Body of pancreas (tissue), 4 donors: ENCODE results near the gene KLHL22. TPM values are rescaled to one million over a fixed set of nuclear protein-coding genes. Genes with fewer than 3 reads are reported as not detected.
A peak's percentile ranks its signal among the peaks of the same experiment; 100 is the strongest.
"Not testable (repeated sequence)": the region's sequence is repeated elsewhere in the genome, so short reads cannot be mapped to it uniquely, and the experiment has no call there.

ENCODE experiments used
- ATAC-seq: fragments of 150-250 bp; one replicate; pipeline ENCODE4 v1.9.1; 2016
- DNase-seq, 4 donors: peaks; one replicate each; pipeline ENCODE4 v3.0.0-alpha.2; 2019
- H3K27ac ChIP-seq, 4 donors: fragments of 200-600 bp; sonication (generic); 1 replicate in 3 of 4; 2 replicates in 1 of 4; pipeline versions ENCODE4 v1.5.1 to v1.6.1; 2016 to 2019; ENCODE audit warnings: mild to moderate bottlenecking in 1 of 4, mixed read lengths in 1 of 4, moderate library complexity in 1 of 4
- H3K27me3 ChIP-seq, 2 donors: fragments of 200-600 bp; sonication (generic); one replicate each; pipeline ENCODE4 v1.6.0; 2016; ENCODE audit warnings: mild to moderate bottlenecking in 1 of 2
- H3K36me3 ChIP-seq, 2 donors: fragments of 200-600 bp; sonication (generic); replicated peaks in 1 of 2; 2 replicates each; pipeline ENCODE4 v1.5.1; 2016; ENCODE audit warnings: low read depth in 2 of 2; ENCODE audit not compliant: insufficient read depth in 1 of 2
- H3K4me1 ChIP-seq: fragments of 200-600 bp; sonication (generic); one replicate; pipeline ENCODE4 v1.6.0; 2016
- H3K4me3 ChIP-seq, 2 donors: fragments of 200-600 bp; sonication (generic); 1 replicate in 1 of 2; 2 replicates in 1 of 2; pipeline ENCODE4 v1.5.1; 2016 to 2019
- H3K9me3 ChIP-seq, 3 donors: fragments of 200-600 bp; sonication (generic); 1 replicate in 2 of 3; 2 replicates in 1 of 3; pipeline ENCODE4 v1.5.1; 2016
- POLR2A ChIP-seq, 3 donors: fragments of 450-650 bp; IDR thresholded peaks; one replicate each; pipeline ENCODE4 v1.6.1; 2016; ENCODE audit warnings: antibody characterized with exemption in 3 of 3, mild to moderate bottlenecking in 2 of 3
- WGBS, 2 donors: methylation state at CpG; one replicate each; pipeline ENCODE4 v1.1.5; 2017; 5-methylcytosine and 5-hydroxymethylcytosine counted together
- intact Hi-C: fragments of 100-400 bp; cut with DNase I; formaldehyde crosslinking; loops from one replicate; pipeline ENCODE4 v1.15.1; 2023
- total RNA-seq, 2 donors: library from RNA; depleted of rRNA; stranded (reverse); fragments of >200 nt; gene quantifications; one replicate each; pipeline ENCODE4 v1.1.0, GENCODE V29; 2016
- TF ChIP-seq, protein P1 (sequence below), 7 experiments: fragments of 450-650 bp in 4 of 7; fragments of 200-600 bp in 3 of 7; sonication (generic) in 3 of 7; IDR thresholded peaks; one replicate each; pipeline ENCODE4 v1.5.1; 2016 to 2019; ENCODE audit warnings: antibody characterized with exemption in 7 of 7

KLHL22 gene
- total RNA-seq, 2 donors from 2014 or later: 10.1 to 11.9 TPM

DNA sequence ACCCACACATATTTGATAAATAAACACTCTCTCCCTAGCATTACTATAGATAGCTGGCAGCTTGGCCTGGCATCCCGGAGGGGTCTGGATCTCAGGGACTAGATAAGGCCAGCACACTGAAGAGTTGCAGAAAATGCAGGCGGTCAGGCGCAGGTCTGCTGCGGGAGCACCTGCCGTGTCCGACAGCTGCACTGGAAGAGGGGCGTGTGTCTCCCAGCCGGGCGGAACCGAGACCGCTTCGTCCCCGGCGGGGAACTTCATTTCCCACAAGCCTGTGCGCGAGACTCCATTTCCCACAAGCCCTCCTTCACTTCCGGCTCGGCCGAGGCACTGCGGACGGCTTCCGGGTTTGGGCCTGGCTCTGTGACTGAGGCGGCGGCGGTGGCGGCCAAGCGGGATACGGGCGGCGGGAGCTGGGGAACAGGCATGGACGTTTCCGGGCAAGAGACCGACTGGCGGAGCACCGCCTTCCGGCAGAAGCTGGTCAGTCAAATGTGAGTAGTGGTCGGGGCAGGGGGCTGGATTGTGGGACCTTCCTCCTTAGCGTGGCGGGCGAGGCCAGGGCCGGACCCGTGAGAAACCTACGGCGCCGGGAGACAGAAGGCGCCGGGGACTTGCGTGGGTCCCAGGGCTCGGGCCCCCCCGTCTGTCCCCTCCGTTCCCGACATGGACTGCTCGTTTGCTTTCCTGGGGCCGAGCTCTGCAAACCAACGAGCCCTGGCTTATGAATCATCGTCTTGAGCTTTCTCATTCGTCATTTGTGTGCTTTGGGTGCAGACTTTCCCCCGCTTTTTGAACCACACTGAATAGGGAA is 11.9 kb upstream of the KLHL22 start, which contains the start of gene MED15:
Gene MED15 (plus strand): TSS at position 358 of the 814 bp plus-strand sequence. CDS start 69 bp downstream, at position 427.
- Histone ChIP-seq H3K27ac (peak within 1 kb of the TSS; percentile 84 to 94 (median 88)), H3K4me3 (peak within 1 kb of the TSS; percentile 65 to 99), H3K9me3 (no peaks in the 10 kb centered on the region), H3K27me3 (no peaks in the 10 kb centered on the region), H3K4me1 (peaks cover 34% of the 10 kb centered on the region), H3K36me3 (no peaks in the 10 kb centered on the region)
- intact Hi-C loops: no loop called here
- TF ChIP-seq, protein P1, sequence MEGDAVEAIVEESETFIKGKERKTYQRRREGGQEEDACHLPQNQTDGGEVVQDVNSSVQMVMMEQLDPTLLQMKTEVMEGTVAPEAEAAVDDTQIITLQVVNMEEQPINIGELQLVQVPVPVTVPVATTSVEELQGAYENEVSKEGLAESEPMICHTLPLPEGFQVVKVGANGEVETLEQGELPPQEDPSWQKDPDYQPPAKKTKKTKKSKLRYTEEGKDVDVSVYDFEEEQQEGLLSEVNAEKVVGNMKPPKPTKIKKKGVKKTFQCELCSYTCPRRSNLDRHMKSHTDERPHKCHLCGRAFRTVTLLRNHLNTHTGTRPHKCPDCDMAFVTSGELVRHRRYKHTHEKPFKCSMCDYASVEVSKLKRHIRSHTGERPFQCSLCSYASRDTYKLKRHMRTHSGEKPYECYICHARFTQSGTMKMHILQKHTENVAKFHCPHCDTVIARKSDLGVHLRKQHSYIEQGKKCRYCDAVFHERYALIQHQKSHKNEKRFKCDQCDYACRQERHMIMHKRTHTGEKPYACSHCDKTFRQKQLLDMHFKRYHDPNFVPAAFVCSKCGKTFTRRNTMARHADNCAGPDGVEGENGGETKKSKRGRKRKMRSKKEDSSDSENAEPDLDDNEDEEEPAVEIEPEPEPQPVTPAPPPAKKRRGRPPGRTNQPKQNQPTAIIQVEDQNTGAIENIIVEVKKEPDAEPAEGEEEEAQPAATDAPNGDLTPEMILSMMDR (IDR thresholded peaks at IDR 0.05): peak in 1 of 7 experiments; percentile 3
- peak; percentile 73 to 90 (median 89) for TF ChIP-seq POLR2A (IDR thresholded peaks at IDR 0.05)
- peak; percentile 88 to 91 (median 90) for DNase-seq
- peak; percentile 92 for ATAC-seq
- 0 to 2% methylated on average over 22 to 57 of the region's 58 CpGs for WGBS, 2 donors

DNA sequence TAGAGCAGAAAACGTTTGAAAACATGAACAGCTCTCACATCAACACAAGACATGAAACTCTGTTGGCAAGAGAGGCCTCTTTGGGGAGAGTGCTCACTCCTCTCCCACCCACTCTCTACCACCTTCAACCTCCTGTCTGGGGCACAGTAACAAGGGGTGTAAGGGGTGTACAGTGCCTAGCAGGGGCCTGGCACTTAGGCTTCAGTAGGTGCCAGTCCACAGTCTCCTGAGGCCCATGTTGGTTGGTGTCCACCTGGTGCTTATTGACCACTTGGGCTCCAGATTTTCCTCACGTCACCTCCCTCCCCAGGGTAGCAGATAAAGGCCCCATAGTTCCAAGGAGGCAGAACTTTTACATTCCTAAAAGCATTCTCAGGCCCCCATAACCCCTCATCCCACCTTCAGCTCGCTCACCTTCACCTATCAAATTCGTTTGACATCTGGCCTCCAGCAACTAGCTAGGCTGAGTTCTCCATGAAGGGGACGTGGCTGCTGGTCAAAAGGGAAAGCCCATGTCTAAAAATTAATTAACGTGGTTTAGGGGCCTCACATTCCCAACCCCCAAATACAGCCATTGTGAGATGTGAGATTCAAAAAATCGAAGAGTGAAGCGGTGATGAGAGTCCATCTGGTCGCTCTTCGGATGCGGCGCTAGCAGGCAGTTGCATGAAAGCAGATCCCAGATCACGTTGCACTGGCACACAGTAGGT is 11.1 kb upstream of the KLHL22 start:
- Histone ChIP-seq H3K9me3 (no peaks in the 10 kb centered on the region), H3K4me3 (peak overlapping the region in 1 of 2 donors; percentile 65), H3K4me1 (peaks cover 34% of the 10 kb centered on the region), H3K27me3 (no peaks in the 10 kb centered on the region), H3K27ac (peak overlapping the region; percentile 84 to 94 (median 88)), H3K36me3 (no peaks in the 10 kb centered on the region)
- ATAC-seq: no peak
- intact Hi-C loops: no loop called here
- no peak for DNase-seq
- TF ChIP-seq POLR2A (IDR thresholded peaks at IDR 0.05): no peak
- TF ChIP-seq, protein P1 (IDR thresholded peaks at IDR 0.05): no peak
- 69 to 75% methylated on average over 13 of the region's 13 CpGs for WGBS, 2 donors

DNA sequence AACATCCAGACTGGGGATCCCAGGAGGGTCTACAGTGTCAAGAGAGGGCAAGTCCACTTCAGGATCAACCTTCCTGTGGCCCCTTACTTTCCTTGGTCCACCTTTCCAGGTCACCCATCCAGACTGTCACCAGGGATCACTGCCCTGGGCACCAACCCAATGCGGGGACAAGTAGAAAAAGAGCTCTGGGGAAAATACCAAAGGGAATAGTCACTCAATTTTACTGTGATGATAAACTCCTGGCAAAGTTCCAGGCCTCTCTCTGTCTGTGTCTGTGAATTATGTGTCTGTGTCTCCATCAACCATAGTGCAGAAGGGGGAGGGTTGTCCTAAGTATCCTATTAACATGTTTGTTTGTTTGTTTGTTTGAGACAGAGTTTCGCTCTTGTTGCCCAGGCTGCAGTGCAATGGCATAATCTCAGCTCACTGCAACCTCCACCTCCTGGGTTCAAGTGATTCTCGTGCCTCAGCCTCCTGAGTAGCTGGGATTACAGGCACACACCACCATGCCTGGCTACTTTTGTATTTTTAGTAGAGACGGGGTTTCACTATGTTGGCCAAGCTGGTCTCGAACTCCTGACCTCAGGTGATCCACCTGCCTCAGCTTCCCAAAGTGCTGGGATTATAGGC is 8.8 kb upstream of the KLHL22 start:
- intact Hi-C loops, H3K9me3 ChIP-seq, H3K36me3 ChIP-seq, ATAC-seq, DNase-seq, H3K4me3 ChIP-seq, H3K27me3 ChIP-seq: not testable (repeated sequence)
- peak overlapping the region in 1 of 4 donors; percentile 18 for H3K27ac ChIP-seq
- H3K4me1 ChIP-seq: peaks cover 17% of the 10 kb centered on the region
- 77% methylated on average over 5 of the region's 5 CpGs for WGBS, 2 donors

DNA sequence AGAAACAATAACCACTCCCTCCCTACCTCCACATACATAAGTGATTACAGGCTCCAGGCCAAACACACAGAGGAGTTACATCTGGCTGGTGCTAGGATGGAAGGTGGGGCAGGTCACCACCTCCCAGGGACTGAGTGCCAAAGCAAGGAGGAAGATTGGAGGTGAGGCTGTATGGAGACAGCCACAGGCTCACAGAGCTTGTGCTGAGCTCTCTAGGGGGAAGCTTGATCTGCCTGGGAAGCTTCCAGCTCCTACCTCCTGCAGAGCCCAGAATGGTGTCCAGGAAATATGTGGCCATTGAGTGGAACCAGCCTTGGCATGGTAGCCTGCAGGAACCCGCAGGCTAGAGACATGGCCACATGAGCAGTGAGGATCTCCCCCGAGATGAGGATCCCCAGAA is 8.2 kb upstream of the KLHL22 start:
- ATAC-seq: no peak

More for the DNA sequence above, 8.2 kb upstream of the KLHL22 start:
- intact Hi-C loops: no loop called here
- H3K9me3 ChIP-seq: no peaks in the 10 kb centered on the region
- H3K36me3 ChIP-seq: no peaks in the 10 kb centered on the region
- DNase-seq: no peak
- no peak for TF ChIP-seq POLR2A (IDR thresholded peaks at IDR 0.05)
- TF ChIP-seq, protein P1 (IDR thresholded peaks at IDR 0.05): no peak
- peak overlapping the region in 1 of 4 donors; percentile 18 for H3K27ac ChIP-seq
- no peak overlapping the region for H3K4me3 ChIP-seq
- H3K4me1 ChIP-seq: peaks cover 11% of the 10 kb centered on the region
- 87% methylated on average over 2 of the region's 2 CpGs; no CpG with 5 or more reads in 1 of the 2 donors for WGBS, 2 donors
- H3K27me3 ChIP-seq: no peaks in the 10 kb centered on the region
